GM12872 (cell line): ENCODE results near the gene LHX3.

Experiments used
- CTCF ChIP-seq: IDR thresholded peaks from 3 replicates; pipeline ENCODE4 v1.5.1; 2011; ENCODE audit warnings: low read depth, mild to moderate bottlenecking, low read length, moderate library complexity; ENCODE audit not compliant: insufficient read depth

Gene LHX3

GRCh38 chr9:136222166-136222905 lies 17.4 kb upstream of the LHX3 start:
- TF ChIP-seq CTCF = no peak

GRCh38 chr9:136220017-136220729 lies 15.2 kb upstream of the LHX3 start:
- TF ChIP-seq CTCF = no peak

GRCh38 chr9:136219276-136219675 lies 14.3 kb upstream of the LHX3 start:
- TF ChIP-seq CTCF = no peak

- TF ChIP-seq CTCF = no peak
These were observed 13.7 kb upstream of the LHX3 start for GRCh38 chr9:136218673-136219072.

GRCh38 chr9:136218271-136218670 lies 13.3 kb upstream of the LHX3 start:
- no peak for TF ChIP-seq CTCF

GRCh38 chr9:136216541-136217244 lies 11.8 kb upstream of the LHX3 start:
- TF ChIP-seq CTCF = no peak

- TF ChIP-seq CTCF = no peak
These were observed 8.8 kb upstream of the LHX3 start for GRCh38 chr9:136213733-136214132.
